Measurements from ENCODE around the gene KCNT1. TPM values are rescaled to one million over a fixed set of nuclear protein-coding genes. Genes with fewer than 3 reads are reported as not detected.

Gene KCNT1
- total RNA-seq, 4 donors from 2014 or later = 0.09 TPM; not detected in 3

- intact Hi-C loops (cut with DNase I) = no loop called here
- whole genome bisulfite sequencing, 2 donors = 74 to 87% methylated on average over 11 of the region's 11 CpGs
- Histone ChIP-seq H3K27ac (no peak overlapping the region), H3K4me1 (no peaks in the 10 kb centered on the region), H3K4me3 (no peak overlapping the region), H3K27me3 (no peaks in the 10 kb centered on the region), H3K9me3 (no peaks in the 10 kb centered on the region), H3K36me3 (peaks cover 21 to 93% (median 32%) of the 10 kb centered on the region in 3 donors)
- no peak for TF ChIP-seq CTCF (IDR thresholded peaks at IDR 0.05)
- TF ChIP-seq POLR2A (IDR thresholded peaks at IDR 0.05) = no peak
- DNase-seq = no peak
Measured at GRCh38 chr9:135811801-135812200, 109.8 kb downstream of the KCNT1 start.

GRCh38 chr9:135812961-135813360, 111.0 kb downstream of the KCNT1 start:
- Histone ChIP-seq H3K36me3 (peaks cover 32 to 100% (median 44%) of the 10 kb centered on the region in 3 donors), H3K9me3 (no peaks in the 10 kb centered on the region), H3K27me3 (no peaks in the 10 kb centered on the region), H3K4me3 (no peak overlapping the region), H3K27ac (no peak overlapping the region), H3K4me1 (no peaks in the 10 kb centered on the region)
- no peak for DNase-seq
- intact Hi-C loops (cut with DNase I) = no loop called here
- 93 to 95% methylated on average over 12 to 13 of the region's 13 CpGs for WGBS, 2 donors
- TF ChIP-seq CTCF (IDR thresholded peaks at IDR 0.05) (no peak), POLR2A (IDR thresholded peaks at IDR 0.05) (no peak)

GRCh38 chr9:135813671-135814290, 111.8 kb downstream of the KCNT1 start:
- H3K27ac ChIP-seq = no peak overlapping the region
- no peak for DNase-seq
- H3K4me1 ChIP-seq = no peaks in the 10 kb centered on the region
- H3K27me3 ChIP-seq = no peaks in the 10 kb centered on the region
- no peak overlapping the region for H3K4me3 ChIP-seq
- WGBS, 2 donors = 82 to 84% methylated on average over 6 to 8 of the region's 14 CpGs
- TF ChIP-seq POLR2A (IDR thresholded peaks at IDR 0.05) = no peak
- TF ChIP-seq CTCF (IDR thresholded peaks at IDR 0.05) = no peak
- H3K9me3 ChIP-seq = no peaks in the 10 kb centered on the region
- intact Hi-C loops (cut with DNase I) = no loop called here
- peaks cover 40 to 100% (median 52%) of the 10 kb centered on the region in 3 donors for H3K36me3 ChIP-seq

- H3K4me3 ChIP-seq = no peak overlapping the region
- TF ChIP-seq CTCF (IDR thresholded peaks at IDR 0.05) (no peak), POLR2A (IDR thresholded peaks at IDR 0.05) (no peak)
- H3K9me3 ChIP-seq = no peaks in the 10 kb centered on the region
- H3K27ac ChIP-seq = no peak overlapping the region
- intact Hi-C loops (cut with DNase I) = no loop called here
- H3K36me3 ChIP-seq = peaks cover 45 to 100% (median 54%) of the 10 kb centered on the region in 3 donors
- H3K4me1 ChIP-seq = no peaks in the 10 kb centered on the region
- 93 to 97% methylated on average over 12 of the region's 12 CpGs for WGBS, 2 donors
- DNase-seq = no peak
- no peaks in the 10 kb centered on the region for H3K27me3 ChIP-seq
Measured at GRCh38 chr9:135814421-135815095, 112.6 kb downstream of the KCNT1 start.

GRCh38 chr9:135815413-135815812, 113.4 kb downstream of the KCNT1 start:
- no peak for DNase-seq
- WGBS, 2 donors = 91 to 98% methylated on average over 4 of the region's 4 CpGs
- no peaks in the 10 kb centered on the region for H3K27me3 ChIP-seq
- H3K9me3 ChIP-seq = no peaks in the 10 kb centered on the region
- intact Hi-C loops (cut with DNase I) = no loop called here
- no peaks in the 10 kb centered on the region for H3K4me1 ChIP-seq
- no peak overlapping the region for H3K4me3 ChIP-seq
- H3K36me3 ChIP-seq = peaks cover 45 to 100% (median 51%) of the 10 kb centered on the region in 3 donors
- no peak overlapping the region for H3K27ac ChIP-seq
- no peak for TF ChIP-seq CTCF (IDR thresholded peaks at IDR 0.05)

Data from esophagus squamous epithelium (tissue), 5 donors.